Epithelial cell of proximal tubule (primary cell): ENCODE results near the gene CKAP2L. TPM values are rescaled to one million over a fixed set of nuclear protein-coding genes. Genes with fewer than 3 reads are reported as not detected.

Experiments
- DNase-seq: peaks from one replicate; pipeline ENCODE4 v3.0.0-alpha.2; 2011; ENCODE audit warnings: low read depth
- H3K4me3 ChIP-seq: 2 replicates; pipeline ENCODE4 v1.5.1; 2011; ENCODE audit warnings: low read depth, mild to moderate bottlenecking, low read length
- CTCF ChIP-seq: conservative IDR thresholded peaks from 2 replicates; pipeline ENCODE4 v1.5.1; 2012; ENCODE audit warnings: low read depth, mild to moderate bottlenecking, low read length
- total RNA-seq: library from RNA; depleted of rRNA; stranded (reverse); fragments of >200 nt; gene quantifications from 2 replicates; pipeline ENCODE4 v1.2.3, GENCODE V29; 2015

Gene CKAP2L
- total RNA-seq, 1 donor from 2014 or later, result 23.4 TPM

GRCh38 chr2:112784199-112785189 is 20.1 kb upstream of the CKAP2L start, which contains the start of gene IL1A:
Gene IL1A, minus strand, starts transcription at chr2:112784493. Its CDS starts 723 bp downstream, at chr2:112783770.
- H3K4me3 ChIP-seq, result peak within 1 kb of the TSS; percentile 36
- DNase-seq, result peak; percentile 40
- TF ChIP-seq CTCF, result no peak

GRCh38 chr2:112783187-112783714 is 18.8 kb upstream of the CKAP2L start:
- DNase-seq, result no peak
- H3K4me3 ChIP-seq, result no peak overlapping the region
- TF ChIP-seq CTCF, result no peak

GRCh38 chr2:112782234-112782799 is 17.9 kb upstream of the CKAP2L start:
- no peak overlapping the region for H3K4me3 ChIP-seq
- TF ChIP-seq CTCF, result no peak
- DNase-seq, result no peak

GRCh38 chr2:112779598-112779997 is 15.2 kb upstream of the CKAP2L start:
- H3K4me3 ChIP-seq, result no peak overlapping the region
- TF ChIP-seq CTCF, result no peak
- DNase-seq, result no peak

- DNase-seq, result no peak
- no peak for TF ChIP-seq CTCF
- no peak overlapping the region for H3K4me3 ChIP-seq
These were observed 12.6 kb upstream of the CKAP2L start for GRCh38 chr2:112777036-112777435.

GRCh38 chr2:112776113-112776512 is 11.7 kb upstream of the CKAP2L start:
- DNase-seq, result no peak
- no peak overlapping the region for H3K4me3 ChIP-seq
- TF ChIP-seq CTCF, result no peak
